ENCODE data around the gene RBM33. TPM values are rescaled to one million over a fixed set of nuclear protein-coding genes. Genes with fewer than 3 reads are reported as not detected.

RBM33 gene
- total RNA-seq, 1 experiment from 2014 or later = 27.2 TPM

GRCh38 chr7:155733582-155734444, 89.4 kb downstream of the RBM33 start:
- Histone ChIP-seq H3K27me3 (replicated peaks) (no peaks in the 10 kb centered on the region; the same call in 1 of the 2 replicates), H3K9me3 (replicated peaks) (no peaks in the 10 kb centered on the region), H3K4me1 (replicated peaks) (no peaks in the 10 kb centered on the region), H3K27ac (no peak overlapping the region), H3K4me3 (no peak overlapping the region), H3K36me3 (peaks cover 57% of the 10 kb centered on the region)
- no peak for DNase-seq (ENCODE audit: low read depth in 1 of 2, low spot score in 2 of 2)

GRCh38 chr7:155734445-155734809, 90.0 kb downstream of the RBM33 start:
- no peak for DNase-seq (ENCODE audit: low read depth in 1 of 2, low spot score in 2 of 2)
- Histone ChIP-seq H3K4me3 (no peak overlapping the region), H3K9me3 (replicated peaks) (no peaks in the 10 kb centered on the region)

GRCh38 chr7:155735442-155736115, 91.1 kb downstream of the RBM33 start:
- no peaks in the 10 kb centered on the region for H3K9me3 ChIP-seq (replicated peaks)
- H3K4me1 ChIP-seq (replicated peaks) = no peaks in the 10 kb centered on the region
- no peak overlapping the region for H3K4me3 ChIP-seq
- no peak for DNase-seq (ENCODE audit: low read depth in 1 of 2, low spot score in 2 of 2)
- H3K36me3 ChIP-seq = peaks cover 54% of the 10 kb centered on the region
- H3K27ac ChIP-seq = no peak overlapping the region
- no peaks in the 10 kb centered on the region; the same call in 1 of the 2 replicates for H3K27me3 ChIP-seq (replicated peaks)

More at GRCh38 chr7:155734445-155734809, 90.0 kb downstream of the RBM33 start:
- no peaks in the 10 kb centered on the region for H3K4me1 ChIP-seq (replicated peaks)
- no peaks in the 10 kb centered on the region; the same call in 1 of the 2 replicates for H3K27me3 ChIP-seq (replicated peaks)
- H3K36me3 ChIP-seq = peaks cover 57% of the 10 kb centered on the region
- H3K27ac ChIP-seq = no peak overlapping the region

- Histone ChIP-seq H3K36me3 (peaks cover 63% of the 10 kb centered on the region), H3K27ac (no peak overlapping the region), H3K4me1 (replicated peaks) (no peaks in the 10 kb centered on the region), H3K27me3 (replicated peaks) (no peaks in the 10 kb centered on the region; the same call in 1 of the 2 replicates), H3K4me3 (no peak overlapping the region), H3K9me3 (replicated peaks) (no peaks in the 10 kb centered on the region)
- no peak for DNase-seq (ENCODE audit: low read depth in 1 of 2, low spot score in 2 of 2)
These were observed 93.1 kb downstream of the RBM33 start for GRCh38 chr7:155737590-155737989.

- no peaks in the 10 kb centered on the region for H3K9me3 ChIP-seq (replicated peaks)
- DNase-seq (ENCODE audit: low read depth in 1 of 2, low spot score in 2 of 2) = no peak
- no peaks in the 10 kb centered on the region; the same call in 1 of the 2 replicates for H3K27me3 ChIP-seq (replicated peaks)
- H3K27ac ChIP-seq = no peak overlapping the region
- no peak overlapping the region for H3K4me3 ChIP-seq
- H3K36me3 ChIP-seq = peaks cover 69% of the 10 kb centered on the region
- no peaks in the 10 kb centered on the region for H3K4me1 ChIP-seq (replicated peaks)
These were observed 93.6 kb downstream of the RBM33 start for GRCh38 chr7:155738104-155738503.

GRCh38 chr7:155738652-155739537, 94.4 kb downstream of the RBM33 start:
- H3K9me3 ChIP-seq (replicated peaks) = no peaks in the 10 kb centered on the region
- peak; percentile 57 to 75 for DNase-seq (ENCODE audit: low read depth in 1 of 2, low spot score in 2 of 2)
- H3K27ac ChIP-seq = no peak overlapping the region
- no peaks in the 10 kb centered on the region; the same call in 1 of the 2 replicates for H3K27me3 ChIP-seq (replicated peaks)
- no peaks in the 10 kb centered on the region for H3K4me1 ChIP-seq (replicated peaks)
- no peak overlapping the region for H3K4me3 ChIP-seq
- H3K36me3 ChIP-seq = peaks cover 76% of the 10 kb centered on the region

GRCh38 chr7:155739538-155740143, 95.2 kb downstream of the RBM33 start:
- H3K4me3 ChIP-seq = no peak overlapping the region
- peaks cover 82% of the 10 kb centered on the region for H3K36me3 ChIP-seq
- H3K4me1 ChIP-seq (replicated peaks) = no peaks in the 10 kb centered on the region
- no peak for DNase-seq (ENCODE audit: low read depth in 1 of 2, low spot score in 2 of 2)
- no peak overlapping the region for H3K27ac ChIP-seq
- no peaks in the 10 kb centered on the region for H3K9me3 ChIP-seq (replicated peaks)
- H3K27me3 ChIP-seq (replicated peaks) = no peaks in the 10 kb centered on the region; the same call in 1 of the 2 replicates

- Histone ChIP-seq H3K27me3 (replicated peaks) (no peaks in the 10 kb centered on the region; the same call in 1 of the 2 replicates), H3K36me3 (peaks cover 89% of the 10 kb centered on the region), H3K4me1 (replicated peaks) (no peaks in the 10 kb centered on the region), H3K4me3 (no peak overlapping the region), H3K27ac (no peak overlapping the region), H3K9me3 (replicated peaks) (no peaks in the 10 kb centered on the region)
- DNase-seq (ENCODE audit: low read depth in 1 of 2, low spot score in 2 of 2) = no peak
These were observed 96.6 kb downstream of the RBM33 start for GRCh38 chr7:155741082-155741481.

- Histone ChIP-seq H3K36me3 (peaks cover 91% of the 10 kb centered on the region), H3K4me3 (no peak overlapping the region), H3K27me3 (replicated peaks) (no peaks in the 10 kb centered on the region; the same call in 1 of the 2 replicates), H3K9me3 (replicated peaks) (no peaks in the 10 kb centered on the region), H3K4me1 (replicated peaks) (no peaks in the 10 kb centered on the region), H3K27ac (no peak overlapping the region)
- DNase-seq (ENCODE audit: low read depth in 1 of 2, low spot score in 2 of 2) = no peak
These were observed 97.3 kb downstream of the RBM33 start for GRCh38 chr7:155741805-155742204.

GRCh38 chr7:155743177-155743576, 98.7 kb downstream of the RBM33 start:
- H3K4me3 ChIP-seq = no peak overlapping the region
- DNase-seq (ENCODE audit: low read depth in 1 of 2, low spot score in 2 of 2) = no peak
- no peaks in the 10 kb centered on the region for H3K9me3 ChIP-seq (replicated peaks)
- H3K36me3 ChIP-seq = peaks cover 83% of the 10 kb centered on the region
- no peaks in the 10 kb centered on the region for H3K4me1 ChIP-seq (replicated peaks)
- no peaks in the 10 kb centered on the region; the same call in 1 of the 2 replicates for H3K27me3 ChIP-seq (replicated peaks)
- no peak overlapping the region for H3K27ac ChIP-seq

GRCh38 chr7:155744971-155745683, 100.7 kb downstream of the RBM33 start:
- H3K9me3 ChIP-seq (replicated peaks) = no peaks in the 10 kb centered on the region
- H3K4me3 ChIP-seq = no peak overlapping the region
- H3K36me3 ChIP-seq = peaks cover 66% of the 10 kb centered on the region
- no peaks in the 10 kb centered on the region for H3K27me3 ChIP-seq (replicated peaks)
- no peak overlapping the region for H3K27ac ChIP-seq
- DNase-seq (ENCODE audit: low read depth in 1 of 2, low spot score in 2 of 2) = no peak
- H3K4me1 ChIP-seq (replicated peaks) = no peaks in the 10 kb centered on the region

- Histone ChIP-seq H3K27me3 (replicated peaks) (no peaks in the 10 kb centered on the region), H3K27ac (no peak overlapping the region), H3K4me3 (no peak overlapping the region), H3K9me3 (replicated peaks) (no peaks in the 10 kb centered on the region), H3K4me1 (replicated peaks) (no peaks in the 10 kb centered on the region), H3K36me3 (peaks cover 59% of the 10 kb centered on the region)
- DNase-seq (ENCODE audit: low read depth in 1 of 2, low spot score in 2 of 2) = no peak
These were observed 101.3 kb downstream of the RBM33 start for GRCh38 chr7:155745737-155746136.

All from SJSA1 (cell line).